ENCODE results near the gene APLF. TPM values are rescaled to one million over a fixed set of nuclear protein-coding genes. Genes with fewer than 3 reads are reported as not detected.

The APLF gene
- total and polyA plus RNA-seq, 2 donors (not counting 3 experiments of a cell fraction or from before 2014, with no cell fraction given): 0.75 to 2.3 TPM

DNA sequence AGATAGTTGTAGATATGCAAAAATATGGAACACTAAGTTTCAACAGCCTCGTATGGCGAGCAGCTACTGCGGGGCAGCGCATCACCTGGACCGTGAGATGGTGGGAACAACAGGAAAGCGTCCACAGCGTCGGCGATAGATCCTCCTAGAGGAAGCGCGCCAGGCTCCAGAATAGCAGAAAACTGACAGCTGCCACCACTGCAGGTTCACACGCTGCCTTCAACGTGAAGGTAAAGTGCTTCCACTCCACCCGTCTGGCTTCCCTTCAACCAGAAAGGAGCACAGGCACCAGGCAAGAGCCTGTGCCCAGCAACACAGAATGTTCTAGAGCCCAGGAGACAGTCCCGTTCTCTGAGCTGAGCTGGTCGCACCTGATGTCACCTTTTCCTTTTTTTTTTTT, 20.3 kb upstream of the APLF start:
- ChIA-PET CTCF (no interaction called here), POLR2A (no interaction called here)
- H3K36me3 ChIP-seq (ENCODE audit: control insufficient read depth in 2 of 2, extremely low read depth in 1 of 2, insufficient read depth in 2 of 2, low read length in 2 of 2): no peaks in the 10 kb centered on the region
- BruUV-seq (replicated peaks): no TSS peak
- TF ChIP-seq POLR2AphosphoS5 (IDR thresholded peaks at IDR 0.05; ENCODE audit: insufficient read depth, low read depth, low read length): no peak
- no peak for TF ChIP-seq GATA2 (IDR thresholded peaks at IDR 0.05; ENCODE audit: insufficient read depth, insufficient read length, low read depth, low read length)
- no peak for TF ChIP-seq EZH2 (IDR thresholded peaks at IDR 0.05; ENCODE audit: borderline replicate concordance, low read depth, low read length, severe bottlenecking)
- TF ChIP-seq FOS (IDR thresholded peaks at IDR 0.05; ENCODE audit: borderline replicate concordance, insufficient read depth, low read length): no peak
- TF ChIP-seq POLR2A (IDR thresholded peaks at IDR 0.05; ENCODE audit: low read depth, low read length): no peak
- TF ChIP-seq JUN (IDR thresholded peaks at IDR 0.05; ENCODE audit: borderline replicate concordance, insufficient read depth, insufficient read length, low read depth): no peak
- TF ChIP-seq MYC (IDR thresholded peaks at IDR 0.05; ENCODE audit: low read depth, low read length): no peak
- TF ChIP-seq, protein P1, sequence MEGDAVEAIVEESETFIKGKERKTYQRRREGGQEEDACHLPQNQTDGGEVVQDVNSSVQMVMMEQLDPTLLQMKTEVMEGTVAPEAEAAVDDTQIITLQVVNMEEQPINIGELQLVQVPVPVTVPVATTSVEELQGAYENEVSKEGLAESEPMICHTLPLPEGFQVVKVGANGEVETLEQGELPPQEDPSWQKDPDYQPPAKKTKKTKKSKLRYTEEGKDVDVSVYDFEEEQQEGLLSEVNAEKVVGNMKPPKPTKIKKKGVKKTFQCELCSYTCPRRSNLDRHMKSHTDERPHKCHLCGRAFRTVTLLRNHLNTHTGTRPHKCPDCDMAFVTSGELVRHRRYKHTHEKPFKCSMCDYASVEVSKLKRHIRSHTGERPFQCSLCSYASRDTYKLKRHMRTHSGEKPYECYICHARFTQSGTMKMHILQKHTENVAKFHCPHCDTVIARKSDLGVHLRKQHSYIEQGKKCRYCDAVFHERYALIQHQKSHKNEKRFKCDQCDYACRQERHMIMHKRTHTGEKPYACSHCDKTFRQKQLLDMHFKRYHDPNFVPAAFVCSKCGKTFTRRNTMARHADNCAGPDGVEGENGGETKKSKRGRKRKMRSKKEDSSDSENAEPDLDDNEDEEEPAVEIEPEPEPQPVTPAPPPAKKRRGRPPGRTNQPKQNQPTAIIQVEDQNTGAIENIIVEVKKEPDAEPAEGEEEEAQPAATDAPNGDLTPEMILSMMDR (IDR thresholded peaks at IDR 0.05; ENCODE audit: extremely low read depth in 1 of 2, insufficient read depth in 1 of 2, low read depth in 1 of 2, low read length in 2 of 2): no peak
- TF ChIP-seq, protein P2, sequence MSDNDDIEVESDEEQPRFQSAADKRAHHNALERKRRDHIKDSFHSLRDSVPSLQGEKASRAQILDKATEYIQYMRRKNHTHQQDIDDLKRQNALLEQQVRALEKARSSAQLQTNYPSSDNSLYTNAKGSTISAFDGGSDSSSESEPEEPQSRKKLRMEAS (IDR thresholded peaks at IDR 0.05; ENCODE audit: insufficient read depth, insufficient read length): no peak
- no peaks in the 10 kb centered on the region for H3K4me1 ChIP-seq (ENCODE audit: control insufficient read depth, extremely low read depth, insufficient read depth, low read length)
- intact Hi-C loops (cut with micrococcal nuclease): loop anchor here (10.0 kb wide), 1 partner anchor 192 kb away; the partner anchor contains the start of gene PPP3R1
- dilution Hi-C loops (cut with MboI; ENCODE audit: extremely low pct_ligation_motif_present, low sequenced_read_pairs): no loop called here
- H4K20me1 ChIP-seq (replicated peaks; ENCODE audit: control insufficient read depth, extremely low read depth, insufficient read depth, low read length): no peaks in the 10 kb centered on the region
- DNase-seq (ENCODE audit: low read depth, low spot score): no peak
- peaks cover 0 to 9% of the 10 kb centered on the region in 2 experiments for H3K27me3 ChIP-seq (ENCODE audit: control insufficient read depth in 2 of 2, insufficient read depth in 2 of 2, low read length in 2 of 2)
- no peaks in the 10 kb centered on the region for H3K9me3 ChIP-seq (replicated peaks; ENCODE audit: control insufficient read depth, insufficient read depth, low read length)
- no peaks in the 10 kb centered on the region for H3K79me2 ChIP-seq (ENCODE audit: control insufficient read depth, insufficient read depth, low read length)
- FAIRE-seq: no peak
- no peak overlapping the region for H3K9ac ChIP-seq (replicated peaks; ENCODE audit: extremely low read depth, insufficient read depth, low read length)
- H3K9me1 ChIP-seq (replicated peaks; ENCODE audit: control insufficient read depth, extremely low read depth, insufficient read depth, low read length): no peaks in the 10 kb centered on the region
- H2AFZ ChIP-seq (ENCODE audit: low read depth, low read length): no peak overlapping the region
- no peak overlapping the region for H3K4me2 ChIP-seq (ENCODE audit: insufficient read depth, low read length)
- no peak overlapping the region for H3K4me3 ChIP-seq (replicated peaks in 1 of 3; ENCODE audit: insufficient read depth in 1 of 3, low read depth in 1 of 3, low read length in 3 of 3)
- H3K27ac ChIP-seq (ENCODE audit: insufficient read depth, low read depth, low read length): no peak overlapping the region
